ENCODE results near the gene CHURC1. TPM values are rescaled to one million over a fixed set of nuclear protein-coding genes. Genes with fewer than 3 reads are reported as not detected.

The CHURC1 gene
- total and polyA plus RNA-seq, 2 of the 13 experiments (the other 11 are each of a cell fraction or from before 2014, with no cell fraction given): 41.1 to 74.4 TPM

DNA sequence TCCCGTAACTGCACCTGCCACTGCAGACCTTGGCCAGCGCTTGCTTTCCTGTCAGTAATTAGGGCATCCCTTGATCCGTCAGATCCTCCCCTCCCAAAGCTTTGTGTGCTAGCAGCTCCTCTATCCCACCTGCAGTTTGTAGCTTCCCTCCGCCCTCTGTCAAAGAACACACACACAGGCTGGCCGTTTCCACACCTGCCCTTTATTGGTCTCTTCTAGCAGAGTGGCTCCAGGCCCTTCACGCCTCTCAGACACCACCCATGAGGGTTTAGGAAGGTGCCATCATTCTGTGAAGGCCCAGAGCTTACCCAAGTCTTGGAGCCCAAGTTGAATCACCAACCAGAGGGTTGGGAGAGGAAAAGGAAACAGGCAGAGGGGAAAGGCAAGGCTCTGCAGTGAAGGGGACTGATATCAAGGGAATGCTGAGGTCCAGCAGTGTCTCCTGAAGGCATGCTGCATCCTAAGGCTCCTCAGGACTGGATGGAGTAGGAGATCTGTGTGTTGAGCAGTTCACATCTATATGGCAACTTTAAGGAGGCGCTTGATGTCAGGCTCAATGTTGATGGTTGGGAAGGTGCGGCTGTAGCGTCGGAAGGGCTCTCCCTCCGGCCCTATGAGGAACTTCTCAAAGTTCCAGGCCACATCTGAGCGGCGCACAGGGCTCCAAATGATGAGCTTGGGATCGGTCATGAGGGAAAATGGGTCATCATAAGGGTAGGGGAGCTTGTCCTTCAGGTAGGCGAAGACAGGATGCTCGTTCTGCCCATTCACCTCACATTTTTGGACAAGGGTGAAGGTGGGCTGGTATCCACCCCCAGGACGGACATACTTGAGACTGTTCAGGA, 24.9 kb downstream of the CHURC1 start (continued):
- TF ChIP-seq, protein P1, sequence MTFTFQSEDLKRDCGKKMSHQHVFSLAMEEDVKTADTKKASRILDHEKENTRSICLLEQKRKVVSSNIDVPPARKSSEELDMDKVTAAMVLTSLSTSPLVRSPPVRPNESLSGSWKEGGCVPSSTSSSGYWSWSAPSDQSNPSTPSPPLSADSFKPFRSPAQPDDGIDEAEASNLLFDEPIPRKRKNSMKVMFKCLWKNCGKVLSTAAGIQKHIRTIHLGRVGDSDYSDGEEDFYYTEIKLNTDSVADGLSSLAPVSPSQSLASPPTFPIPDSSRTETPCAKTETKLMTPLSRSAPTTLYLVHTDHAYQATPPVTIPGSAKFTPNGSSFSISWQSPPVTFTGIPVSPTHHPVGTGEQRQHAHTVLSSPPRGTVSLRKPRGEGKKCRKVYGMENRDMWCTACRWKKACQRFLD (CRISPR knock-in tag; IDR thresholded peaks at IDR 0.05; ENCODE audit: borderline replicate concordance): 0 out of 2 replicates have a peak, but pooled peaks have one; percentile 34
- TF ChIP-seq REPIN1 (CRISPR knock-in tag; IDR thresholded peaks at IDR 0.05; ENCODE audit: borderline replicate concordance, low read depth): no peak
- TF ChIP-seq, protein P2, sequence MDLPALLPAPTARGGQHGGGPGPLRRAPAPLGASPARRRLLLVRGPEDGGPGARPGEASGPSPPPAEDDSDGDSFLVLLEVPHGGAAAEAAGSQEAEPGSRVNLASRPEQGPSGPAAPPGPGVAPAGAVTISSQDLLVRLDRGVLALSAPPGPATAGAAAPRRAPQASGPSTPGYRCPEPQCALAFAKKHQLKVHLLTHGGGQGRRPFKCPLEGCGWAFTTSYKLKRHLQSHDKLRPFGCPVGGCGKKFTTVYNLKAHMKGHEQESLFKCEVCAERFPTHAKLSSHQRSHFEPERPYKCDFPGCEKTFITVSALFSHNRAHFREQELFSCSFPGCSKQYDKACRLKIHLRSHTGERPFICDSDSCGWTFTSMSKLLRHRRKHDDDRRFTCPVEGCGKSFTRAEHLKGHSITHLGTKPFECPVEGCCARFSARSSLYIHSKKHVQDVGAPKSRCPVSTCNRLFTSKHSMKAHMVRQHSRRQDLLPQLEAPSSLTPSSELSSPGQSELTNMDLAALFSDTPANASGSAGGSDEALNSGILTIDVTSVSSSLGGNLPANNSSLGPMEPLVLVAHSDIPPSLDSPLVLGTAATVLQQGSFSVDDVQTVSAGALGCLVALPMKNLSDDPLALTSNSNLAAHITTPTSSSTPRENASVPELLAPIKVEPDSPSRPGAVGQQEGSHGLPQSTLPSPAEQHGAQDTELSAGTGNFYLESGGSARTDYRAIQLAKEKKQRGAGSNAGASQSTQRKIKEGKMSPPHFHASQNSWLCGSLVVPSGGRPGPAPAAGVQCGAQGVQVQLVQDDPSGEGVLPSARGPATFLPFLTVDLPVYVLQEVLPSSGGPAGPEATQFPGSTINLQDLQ (CRISPR knock-in tag; IDR thresholded peaks at IDR 0.05): no peak
- no peak for TF ChIP-seq GFI1 (CRISPR knock-in tag; IDR thresholded peaks at IDR 0.05; ENCODE audit: borderline replicate concordance)
- TF ChIP-seq TRIM24 (CRISPR knock-in tag; IDR thresholded peaks at IDR 0.05): no peak
- TF ChIP-seq TGIF2 (CRISPR knock-in tag; IDR thresholded peaks at IDR 0.05): peak; percentile 37
- no peak for TF ChIP-seq MTF1 (CRISPR knock-in tag; IDR thresholded peaks at IDR 0.05)
- TF ChIP-seq GTF3A (CRISPR knock-in tag; conservative IDR thresholded peaks at IDR 0.05): no peak
- 0 out of 2 replicates have a peak, but pooled peaks have one; percentile 8 for TF ChIP-seq YEATS2 (CRISPR knock-in tag; IDR thresholded peaks at IDR 0.05; ENCODE audit: borderline replicate concordance)
- no peak for TF ChIP-seq ZNF670 (CRISPR knock-in tag; IDR thresholded peaks at IDR 0.05; ENCODE audit: borderline replicate concordance)
- TF ChIP-seq RBAK (CRISPR knock-in tag; IDR thresholded peaks at IDR 0.05): 0 out of 2 replicates have a peak, but pooled peaks have one; percentile 17
- TF ChIP-seq, protein P3, sequence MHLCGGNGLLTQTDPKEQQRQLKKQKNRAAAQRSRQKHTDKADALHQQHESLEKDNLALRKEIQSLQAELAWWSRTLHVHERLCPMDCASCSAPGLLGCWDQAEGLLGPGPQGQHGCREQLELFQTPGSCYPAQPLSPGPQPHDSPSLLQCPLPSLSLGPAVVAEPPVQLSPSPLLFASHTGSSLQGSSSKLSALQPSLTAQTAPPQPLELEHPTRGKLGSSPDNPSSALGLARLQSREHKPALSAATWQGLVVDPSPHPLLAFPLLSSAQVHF (CRISPR knock-in tag; IDR thresholded peaks at IDR 0.05): no peak
- no peak for TF ChIP-seq SATB2 (CRISPR knock-in tag; IDR thresholded peaks at IDR 0.05)
- TF ChIP-seq, protein P4, sequence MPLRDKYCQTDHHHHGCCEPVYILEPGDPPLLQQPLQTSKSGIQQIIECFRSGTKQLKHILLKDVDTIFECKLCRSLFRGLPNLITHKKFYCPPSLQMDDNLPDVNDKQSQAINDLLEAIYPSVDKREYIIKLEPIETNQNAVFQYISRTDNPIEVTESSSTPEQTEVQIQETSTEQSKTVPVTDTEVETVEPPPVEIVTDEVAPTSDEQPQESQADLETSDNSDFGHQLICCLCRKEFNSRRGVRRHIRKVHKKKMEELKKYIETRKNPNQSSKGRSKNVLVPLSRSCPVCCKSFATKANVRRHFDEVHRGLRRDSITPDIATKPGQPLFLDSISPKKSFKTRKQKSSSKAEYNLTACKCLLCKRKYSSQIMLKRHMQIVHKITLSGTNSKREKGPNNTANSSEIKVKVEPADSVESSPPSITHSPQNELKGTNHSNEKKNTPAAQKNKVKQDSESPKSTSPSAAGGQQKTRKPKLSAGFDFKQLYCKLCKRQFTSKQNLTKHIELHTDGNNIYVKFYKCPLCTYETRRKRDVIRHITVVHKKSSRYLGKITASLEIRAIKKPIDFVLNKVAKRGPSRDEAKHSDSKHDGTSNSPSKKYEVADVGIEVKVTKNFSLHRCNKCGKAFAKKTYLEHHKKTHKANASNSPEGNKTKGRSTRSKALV (CRISPR knock-in tag; IDR thresholded peaks at IDR 0.05): no peak
- TF ChIP-seq, protein P5, sequence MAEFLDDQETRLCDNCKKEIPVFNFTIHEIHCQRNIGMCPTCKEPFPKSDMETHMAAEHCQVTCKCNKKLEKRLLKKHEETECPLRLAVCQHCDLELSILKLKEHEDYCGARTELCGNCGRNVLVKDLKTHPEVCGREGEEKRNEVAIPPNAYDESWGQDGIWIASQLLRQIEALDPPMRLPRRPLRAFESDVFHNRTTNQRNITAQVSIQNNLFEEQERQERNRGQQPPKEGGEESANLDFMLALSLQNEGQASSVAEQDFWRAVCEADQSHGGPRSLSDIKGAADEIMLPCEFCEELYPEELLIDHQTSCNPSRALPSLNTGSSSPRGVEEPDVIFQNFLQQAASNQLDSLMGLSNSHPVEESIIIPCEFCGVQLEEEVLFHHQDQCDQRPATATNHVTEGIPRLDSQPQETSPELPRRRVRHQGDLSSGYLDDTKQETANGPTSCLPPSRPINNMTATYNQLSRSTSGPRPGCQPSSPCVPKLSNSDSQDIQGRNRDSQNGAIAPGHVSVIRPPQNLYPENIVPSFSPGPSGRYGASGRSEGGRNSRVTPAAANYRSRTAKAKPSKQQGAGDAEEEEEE (CRISPR knock-in tag; IDR thresholded peaks at IDR 0.05; ENCODE audit: borderline replicate concordance): no peak
- TF ChIP-seq FOXK2 (IDR thresholded peaks at IDR 0.05): no peak
- TF ChIP-seq, protein P6, sequence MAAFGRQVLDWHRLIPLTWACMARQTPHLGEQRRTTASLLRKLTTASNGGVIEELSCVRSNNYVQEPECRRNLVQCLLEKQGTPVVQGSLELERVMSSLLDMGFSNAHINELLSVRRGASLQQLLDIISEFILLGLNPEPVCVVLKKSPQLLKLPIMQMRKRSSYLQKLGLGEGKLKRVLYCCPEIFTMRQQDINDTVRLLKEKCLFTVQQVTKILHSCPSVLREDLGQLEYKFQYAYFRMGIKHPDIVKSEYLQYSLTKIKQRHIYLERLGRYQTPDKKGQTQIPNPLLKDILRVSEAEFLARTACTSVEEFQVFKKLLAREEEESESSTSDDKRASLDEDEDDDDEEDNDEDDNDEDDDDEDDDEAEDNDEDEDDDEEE (CRISPR knock-in tag; IDR thresholded peaks at IDR 0.05): no peak
- TF ChIP-seq NCOA5 (CRISPR knock-in tag; IDR thresholded peaks at IDR 0.05): no peak
- no peak for TF ChIP-seq FLYWCH1 (CRISPR knock-in tag; IDR thresholded peaks at IDR 0.05)
- no peak for TF ChIP-seq TOPORS (CRISPR knock-in tag; IDR thresholded peaks at IDR 0.05)
